K562 (cell line): ENCODE results near the gene BMP4. TPM values are rescaled to one million over a fixed set of nuclear protein-coding genes. Genes with fewer than 3 reads are reported as not detected.

Experiments
- ATAC-seq: fragments of 200-7000 bp; cut with Tn5 transposase; 3 replicates; pipeline ENCODE4 v1.9.1; 2020; ENCODE audit warnings: moderate library complexity
- Bru-seq: library from RNA; stranded (reverse); fragments of 400-500 nt; gene quantifications from one replicate; lab custom pipeline; 2021; lab: Mats Ljungman, UMichigan
- BruChase-seq, 2 experiments: library from RNA; stranded (reverse); fragments of 400-500 nt; gene quantifications; one replicate each; lab custom pipeline; 2021; lab: Mats Ljungman, UMichigan
- BruUV-seq: library from RNA; stranded (reverse); fragments of 400-500 nt; replicated peaks from 2 replicates; lab custom pipeline; 2021; lab: Mats Ljungman, UMichigan
- CTCF ChIA-PET: fragments of 300-600 bp; formaldehyde crosslinking; extraction: SDS; loops from one replicate; lab custom pipeline; 2021; ENCODE audit warnings: low intra/inter-chr PET ratio; lab: Yijun Ruan, JAX
- POLR2A ChIA-PET: fragments of 300-600, 350-650 bp; sonication (Branson Sonifier 250); formaldehyde crosslinking; extraction: SDS; loops from one replicate; lab custom pipeline; 2021; ENCODE audit warnings: antibody characterized with exemption, inconsistent platforms; lab: Yijun Ruan, JAX
- DNase-seq, 4 experiments: peaks; one replicate each; pipeline versions ENCODE4 v3.0.0 to v3.0.0-alpha.2; 2011 to 2018; ENCODE audit warnings: low spot score in 3 of 4, mixed read lengths in 3 of 4; ENCODE audit errors: extremely low read depth in 1 of 4
- FAIRE-seq: peaks from 2 replicates; lab custom pipeline; 2011; peaks lifted over from hg19 to GRCh38; lab: Jason Lieb, UNC
- H2AFZ ChIP-seq: 2 replicates; pipeline ENCODE4 v1.6.0; 2011; ENCODE audit warnings: low read depth, low read length, control low read depth, inconsistent platforms
- H3K27ac ChIP-seq: fragments of 200-600 bp; 3 replicates; pipeline ENCODE4 v1.8.0; 2011; ENCODE audit warnings: low read depth, mild to moderate bottlenecking, control low read depth, inconsistent platforms, low read length, moderate library complexity, mixed read lengths; ENCODE audit errors: extremely low read depth
- H3K27me3 ChIP-seq, 2 experiments: fragments of 300-600 bp in 1 of 2; 2 replicates in 1 of 2; 3 replicates in 1 of 2; pipeline versions ENCODE4 v1.6.0 to v1.8.0; 2011; ENCODE audit warnings: inconsistent platforms in 2 of 2, low read length in 2 of 2, mild to moderate bottlenecking in 1 of 2, mixed read lengths in 1 of 2, moderate library complexity in 1 of 2; ENCODE audit not compliant: control insufficient read depth in 2 of 2, insufficient read depth in 2 of 2
- H3K36me3 ChIP-seq: fragments of 300-600 bp; 3 replicates; pipeline ENCODE4 v1.8.0; 2011; ENCODE audit warnings: mild to moderate bottlenecking, low read length, inconsistent platforms; ENCODE audit not compliant: control insufficient read depth, insufficient read depth
- H3K4me1 ChIP-seq, 2 experiments: fragments of 200-600 bp in 1 of 2; replicated peaks in 1 of 2; 2 replicates in 1 of 2; 3 replicates in 1 of 2; pipeline versions ENCODE4 v1.5.1 to v1.8.0; 2011; ENCODE audit warnings: inconsistent platforms in 2 of 2, low read length in 2 of 2, mild to moderate bottlenecking in 1 of 2, mixed read lengths in 1 of 2, moderate library complexity in 1 of 2; ENCODE audit not compliant: control insufficient read depth in 2 of 2, insufficient read depth in 2 of 2
- H3K4me2 ChIP-seq: 2 replicates; pipeline ENCODE4 v1.6.1; 2011; ENCODE audit warnings: low read length, control low read depth, inconsistent platforms, mixed read lengths; ENCODE audit not compliant: insufficient read depth
- H3K4me3 ChIP-seq: fragments of 200-600 bp; sonication (generic), shearing (Covaris generic); 2 replicates; pipeline ENCODE4 v1.5.1; 2016; ENCODE audit warnings: control low read depth, inconsistent platforms
- H3K79me2 ChIP-seq: fragments of 200-600 bp; 3 replicates; pipeline ENCODE4 v1.8.0; 2011; ENCODE audit warnings: low read length, inconsistent platforms; ENCODE audit not compliant: control insufficient read depth, insufficient read depth
- H3K9ac ChIP-seq, 2 experiments: 2 replicates each; pipeline versions ENCODE4 v1.6.0 to v1.6.1; 2011; ENCODE audit warnings: low read depth in 2 of 2, low read length in 2 of 2, control low read depth in 1 of 2, inconsistent platforms in 1 of 2, mild to moderate bottlenecking in 1 of 2, mixed read lengths in 1 of 2; ENCODE audit not compliant: insufficient read depth in 1 of 2
- H3K9me1 ChIP-seq: one replicate; pipeline ENCODE4 v1.6.0; 2011; ENCODE audit warnings: inconsistent platforms, mild to moderate bottlenecking, low read length, moderate library complexity; ENCODE audit not compliant: control insufficient read depth, insufficient read depth
- H3K9me3 ChIP-seq: replicated peaks from 2 replicates; pipeline ENCODE4 v1.5.1; 2011; ENCODE audit warnings: low read depth, low read length, inconsistent platforms; ENCODE audit not compliant: control insufficient read depth, insufficient read depth
- H4K20me1 ChIP-seq: replicated peaks from 2 replicates; pipeline ENCODE4 v1.6.1; 2011; ENCODE audit warnings: low read length, inconsistent platforms, mixed read lengths; ENCODE audit not compliant: control insufficient read depth, insufficient read depth
- FOXK1 ChIP-seq: sonication (generic); formaldehyde crosslinking; IDR thresholded peaks from 2 replicates; pipeline ENCODE4 v1.8.0; 2022; ENCODE audit warnings: missing genetic modification reagents, mild to moderate bottlenecking, borderline replicate concordance
- LCOR ChIP-seq: sonication (generic); formaldehyde crosslinking; IDR thresholded peaks from 2 replicates; pipeline ENCODE4 v1.8.0; 2022; ENCODE audit warnings: mild to moderate bottlenecking, missing genetic modification reagents
- POLR2G ChIP-seq: fragments of 200-400 bp; formaldehyde crosslinking; IDR thresholded peaks from 2 replicates; pipeline ENCODE4 v1.6.1; 2017; ENCODE audit warnings: low read depth, mild to moderate bottlenecking, antibody characterized with exemption, low read length, moderate library complexity
- RFX1 ChIP-seq: fragments of 450-650 bp; IDR thresholded peaks from 2 replicates; pipeline ENCODE4 v1.6.1; 2016; ENCODE audit warnings: mild to moderate bottlenecking, moderate library complexity
- SMAD4 ChIP-seq: fragments of 250-450 bp; sonication (Bioruptor Pico); conservative IDR thresholded peaks from 2 replicates; pipeline ENCODE4 v1.8.0; 2021; ENCODE audit warnings: inconsistent platforms, mild to moderate bottlenecking, moderate library complexity
- ZNF174 ChIP-seq: fragments of 250-450 bp; sonication (Bioruptor Pico); IDR thresholded peaks from 2 replicates; pipeline ENCODE4 v1.4.0; 2020; ENCODE audit warnings: mild to moderate bottlenecking
- WGBS: fragments of 100-300 bp; shearing (Covaris generic); methylation state at CpG from one replicate; pipeline ENCODE4 v1.1.6; 2016; ENCODE audit warnings: low coverage, mixed read lengths; ENCODE audit not compliant: insufficient coverage; ENCODE audit errors: missing lambda C conversion rate; 5-methylcytosine and 5-hydroxymethylcytosine counted together
- in situ Hi-C: fragments of 300-500 bp; cut with MboI; formaldehyde crosslinking; loops from 4 replicates; pipeline ENCODE4 v1.15.0; 2018; ENCODE audit warnings: inconsistent platforms, mixed read lengths
- intact Hi-C: fragments of 100-400 bp; cut with micrococcal nuclease; formaldehyde crosslinking; loops from 2 replicates; pipeline ENCODE4 v1.14.2; 2022
- long read RNA-seq, 3 experiments: library from polyadenylated mRNA in 2 of 3; library from RNA in 1 of 3; unstranded in 2 of 3; stranded (forward) in 1 of 3; transcript quantifications; one replicate each; pipeline ENCODE4 v2.0.0, GENCODE V29; 2019 to 2022
- polyA minus RNA-seq, 3 experiments: library from RNA; depleted of rRNA, polyadenylated mRNA; stranded (reverse); fragments of >200 nt; gene quantifications; 2 replicates each; pipeline ENCODE4 v1.2.3, GENCODE V29; 2011
- polyA plus RNA-seq, 8 experiments: library from polyadenylated mRNA; depleted of rRNA in 4 of 8; stranded (reverse) in 5 of 8; unstranded in 3 of 8; fragments of >200 nt; fragmentation: Nextera tagmentation in 2 of 8; fragmentation: Illumina TruSeq in 1 of 8; extraction: Ambion mirVana in 2 of 8; extraction: Trizol in 1 of 8; gene quantifications; 2 replicates each; pipeline versions ENCODE4 v1.2.1 to v1.2.3, GENCODE V29; 2011 to 2014; ENCODE audit warnings: inconsistent platforms in 1 of 8, missing spikeins in 1 of 8
- total RNA-seq, 7 experiments: library from RNA; depleted of rRNA in 6 of 7; stranded (reverse); fragments of >200 nt in 6 of 7; fragmentation: Illumina TruSeq in 2 of 7; extraction: Trizol in 2 of 7; gene quantifications; 2 replicates each; pipeline versions ENCODE4 v1.2.1 to v1.2.3, GENCODE V29; 2011 to 2021; ENCODE audit warnings: low replicate concordance in 1 of 7

The BMP4 gene
- total RNA-seq (2011; cell fraction: chromatin; rRNA removed; ENCODE audit: low replicate concordance): 0.72 TPM in 1 of 2 replicates, not detected in the other
- total RNA-seq (2011; cell fraction: nucleolus; rRNA removed): not detected in 2 replicates
- total RNA-seq (2011; cell fraction: nucleoplasm; rRNA removed): not detected in 2 replicates
- total RNA-seq (2014; rRNA removed) (not detected in 2 replicates), total RNA-seq (2014; rRNA removed; fragmentation: Illumina TruSeq; extraction: Trizol) (not detected in 2 replicates), total RNA-seq (2015; rRNA removed; fragmentation: Illumina TruSeq; extraction: Trizol) (not detected in 2 replicates), total RNA-seq (2021) (not detected in 2 replicates), polyA plus RNA-seq (2011; rRNA removed) (not detected in 2 replicates), polyA plus RNA-seq (2014; fragmentation: Illumina TruSeq; extraction: Trizol) (not detected in 2 replicates), polyA plus RNA-seq (2014; fragmentation: Nextera tagmentation; extraction: Ambion mirVana) (not detected), polyA plus RNA-seq (2014; rRNA removed) (not detected in 2 replicates), polyA minus RNA-seq (2011; rRNA and poly(A)+ RNA removed) (not detected in 2 replicates), Bru-seq, nascent RNA (percentile 23 among the genes with signal in this experiment), BruChase-seq, experiment 1, labeled RNA remaining after a 2-hour chase (percentile 21 among the genes with signal in this experiment), BruChase-seq, experiment 2, labeled RNA remaining after a 6-hour chase (percentile 19 among the genes with signal in this experiment)
- 0.12 TPM in 1 of 2 replicates, not detected in the other for polyA plus RNA-seq (2011; cell fraction: cytosol; rRNA removed)
- 0.11 TPM in 1 of 2 replicates, not detected in the other for polyA plus RNA-seq (2011; cell fraction: nucleus; rRNA removed)
- polyA plus RNA-seq (2012): not detected in 2 replicates
- not detected in 2 replicates for polyA minus RNA-seq (2011; cell fraction: cytosol; rRNA and poly(A)+ RNA removed)
- not detected in 2 replicates for polyA minus RNA-seq (2011; cell fraction: nucleus; rRNA and poly(A)+ RNA removed)
- long read RNA-seq, experiment 1: 0 reads
- long read RNA-seq, experiment 2: 0 reads
- long read RNA-seq, experiment 3: 0 reads

DNA sequence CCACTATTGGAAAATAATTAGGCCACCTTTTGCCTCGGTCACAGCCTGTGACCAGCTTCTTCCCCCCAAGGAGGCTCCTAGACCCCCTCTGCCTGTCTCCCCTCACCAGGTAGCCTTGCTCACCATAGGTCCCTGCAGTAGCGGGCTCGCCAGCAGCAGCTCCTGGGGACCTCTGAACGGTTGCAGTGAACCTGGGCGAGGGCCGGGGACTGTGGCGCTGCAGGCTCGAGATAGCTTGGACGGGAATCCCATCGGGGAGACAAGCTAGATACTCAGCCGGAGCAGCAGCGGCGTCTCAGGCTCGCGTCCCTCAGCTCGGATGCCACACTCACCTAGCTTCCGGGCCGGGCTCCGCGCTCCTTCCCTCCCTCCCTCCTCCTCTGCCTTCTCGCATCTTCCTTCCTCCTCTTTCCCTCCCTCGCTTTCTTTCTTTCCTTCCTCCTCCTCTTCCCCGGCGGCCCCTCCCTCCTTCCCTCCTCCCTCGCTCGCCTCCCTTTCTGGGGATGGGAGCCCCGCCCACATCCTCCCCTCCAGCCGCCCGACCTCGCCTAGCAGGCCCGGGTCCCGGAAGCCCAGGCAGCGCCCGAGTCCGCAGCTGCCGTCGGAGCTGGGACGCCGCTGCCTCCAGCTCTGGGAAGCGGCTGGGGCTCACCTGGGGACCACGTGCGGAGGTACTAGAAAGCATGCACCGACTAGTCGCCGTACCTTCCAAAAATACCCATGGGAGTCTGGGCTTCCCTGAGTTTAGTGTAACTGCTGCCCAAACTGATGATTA lies at the start of gene BMP4:
Gene BMP4, minus strand, starts transcription at position 399 of the 775 bp plus-strand sequence. CDS start 4,603 bp downstream, outside the sequence.
- H3K27me3 ChIP-seq: peaks cover 0 to 17% of the 10 kb centered on the region in 2 experiments; a peak in 2 of 5 replicates
- in situ Hi-C loops: no loop called here
- TF ChIP-seq LCOR (CRISPR knock-in tag): no peak
- no peak for TF ChIP-seq RFX1
- peak; percentile 40; the same call in 1 of the 2 replicates for TF ChIP-seq POLR2G
- TF ChIP-seq ZNF174 (CRISPR knock-in tag): no peak
- TF ChIP-seq FOXK1 (CRISPR knock-in tag): no peak
- no peak for TF ChIP-seq SMAD4 (CRISPR knock-in tag)
- H4K20me1 ChIP-seq: no peaks in the 10 kb centered on the region
- no peak within 1 kb of the TSS for H2AFZ ChIP-seq
- no peak within 1 kb of the TSS for H3K4me2 ChIP-seq
- no peak within 1 kb of the TSS for H3K4me3 ChIP-seq
- H3K9ac ChIP-seq: no peak within 1 kb of the TSS
- 19% methylated on average over 13 of the region's 45 CpGs for WGBS
- no TSS peak for BruUV-seq
- DNase-seq (peak; percentile 26 to 45 (median 37)), FAIRE-seq (no peak), ATAC-seq (peak; percentile 85)
- H3K4me1 ChIP-seq: peaks cover 0 to 12% of the 10 kb centered on the region in 2 experiments; a peak in 2 of 5 replicates
- H3K9me3 ChIP-seq: no peaks in the 10 kb centered on the region
- H3K36me3 ChIP-seq: no peaks in the 10 kb centered on the region
- ChIA-PET CTCF (no interaction called here), POLR2A (interaction anchor here (0.9 kb wide), 1 partner anchor 10 kb away, joined by 3 read pairs; no protein-coding TSS in a partner anchor)
- H3K27ac ChIP-seq: no peak within 1 kb of the TSS
- H3K9me1 ChIP-seq: no peaks in the 10 kb centered on the region
- intact Hi-C loops: no loop called here
- no peaks in the 10 kb centered on the region for H3K79me2 ChIP-seq
